ENCODE measurements around the gene CNOT1. TPM values are rescaled to one million over a fixed set of nuclear protein-coding genes. Genes with fewer than 3 reads are reported as not detected.
"Not testable (repeated sequence)": the region's sequence is repeated elsewhere in the genome, so short reads cannot be mapped to it uniquely, and the experiment has no call there.

CNOT1 gene
- total RNA-seq (2014; rRNA removed; shearing (Covaris generic)), result 68.8 and 122 TPM in 2 replicates

DNA sequence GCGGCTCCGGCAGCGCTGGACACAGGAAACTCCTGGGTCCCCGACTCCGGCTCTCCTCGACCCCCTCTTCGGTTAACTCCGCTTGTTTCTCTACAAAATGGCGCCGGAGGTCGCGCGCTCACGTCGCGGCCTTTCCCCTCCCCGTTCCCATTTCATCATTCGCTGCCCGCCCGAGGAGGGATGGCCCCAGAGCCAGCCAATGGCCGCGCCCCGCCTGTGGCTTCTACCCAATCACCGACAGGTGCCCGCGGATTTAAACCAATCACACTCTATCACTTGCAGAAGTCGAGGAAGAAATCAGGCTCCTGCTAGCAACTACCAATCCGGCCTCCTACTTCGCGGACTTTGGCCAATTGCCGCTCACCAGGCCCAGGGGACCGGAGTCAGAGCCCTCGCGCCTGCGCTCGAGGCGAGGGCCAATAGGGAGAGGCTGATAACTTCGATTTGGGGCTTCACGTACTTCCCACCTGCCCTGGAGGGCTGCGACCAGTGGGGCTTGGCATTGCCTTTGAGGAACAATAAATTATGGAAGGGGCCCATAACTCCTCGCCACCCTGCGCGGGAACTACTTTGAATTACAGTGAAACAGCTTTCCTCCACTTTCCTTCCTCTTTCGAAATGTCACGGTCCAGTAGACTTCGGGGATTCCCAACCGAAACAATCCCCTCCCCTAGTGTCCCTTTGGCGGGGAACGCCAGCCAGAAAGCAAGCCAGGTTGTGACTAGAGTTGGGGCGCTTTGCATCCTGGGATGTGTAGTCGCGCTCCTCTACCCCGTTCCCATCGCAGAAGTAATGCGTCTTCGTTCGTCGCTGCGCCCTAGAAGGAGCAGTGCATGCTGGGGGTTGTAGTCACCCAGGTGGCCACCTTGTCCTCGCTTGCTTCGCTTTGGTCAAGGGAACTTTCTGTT lies at the start of gene CNOT1:
TSS of gene CNOT1 (minus strand) at position 94 of the 908 bp plus-strand sequence. CDS start 30,489 bp downstream, outside the sequence.
- peak; percentile 99 for DNase-seq (ENCODE audit: low read depth)

- peak; percentile 49 for DNase-seq (ENCODE audit: low read depth)
Observed at GRCh38 chr16:58678716-58679115, 49.1 kb upstream of the CNOT1 start.

- no peak for DNase-seq (ENCODE audit: low read depth)
Observed at GRCh38 chr16:58678269-58678668, 48.6 kb upstream of the CNOT1 start.

DNA sequence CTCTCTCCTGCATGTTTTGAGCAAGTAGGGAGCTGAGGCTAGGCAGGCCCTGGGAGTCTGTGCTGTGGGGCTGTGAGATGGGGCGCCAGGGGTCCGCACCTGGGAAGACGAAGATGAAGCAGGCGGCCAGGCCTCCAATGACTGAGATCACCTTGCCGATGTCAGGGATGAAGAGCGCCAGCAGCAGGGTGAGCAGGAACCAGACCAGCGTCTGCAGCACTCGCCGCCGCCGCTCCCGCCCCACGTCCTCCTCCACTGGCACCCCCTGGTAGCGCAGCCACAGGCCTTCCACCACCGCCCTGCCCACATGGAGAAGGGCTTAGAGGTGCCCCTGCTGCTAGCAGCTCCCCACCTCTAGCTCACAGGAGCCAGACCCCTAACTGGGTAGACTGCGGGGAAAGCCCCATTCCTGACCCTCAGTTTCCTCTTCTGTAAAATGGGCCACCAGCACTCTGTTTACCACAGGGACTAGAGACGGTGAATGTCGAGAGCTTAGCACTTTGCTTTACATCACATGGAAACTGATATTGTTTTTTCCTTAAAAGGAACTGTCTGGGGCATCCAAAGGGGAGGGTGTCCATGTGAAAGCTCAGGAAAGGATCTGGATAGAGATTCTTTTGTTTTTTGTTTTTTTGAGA lies 41.4 kb upstream of the CNOT1 start:
- DNase-seq (ENCODE audit: low read depth), result no peak

- peak; percentile 35 for DNase-seq (ENCODE audit: low read depth)
Observed at GRCh38 chr16:58670177-58670576, 40.6 kb upstream of the CNOT1 start.

- DNase-seq (ENCODE audit: low read depth), result no peak
Observed at GRCh38 chr16:58665200-58665599, 35.6 kb upstream of the CNOT1 start.

DNA sequence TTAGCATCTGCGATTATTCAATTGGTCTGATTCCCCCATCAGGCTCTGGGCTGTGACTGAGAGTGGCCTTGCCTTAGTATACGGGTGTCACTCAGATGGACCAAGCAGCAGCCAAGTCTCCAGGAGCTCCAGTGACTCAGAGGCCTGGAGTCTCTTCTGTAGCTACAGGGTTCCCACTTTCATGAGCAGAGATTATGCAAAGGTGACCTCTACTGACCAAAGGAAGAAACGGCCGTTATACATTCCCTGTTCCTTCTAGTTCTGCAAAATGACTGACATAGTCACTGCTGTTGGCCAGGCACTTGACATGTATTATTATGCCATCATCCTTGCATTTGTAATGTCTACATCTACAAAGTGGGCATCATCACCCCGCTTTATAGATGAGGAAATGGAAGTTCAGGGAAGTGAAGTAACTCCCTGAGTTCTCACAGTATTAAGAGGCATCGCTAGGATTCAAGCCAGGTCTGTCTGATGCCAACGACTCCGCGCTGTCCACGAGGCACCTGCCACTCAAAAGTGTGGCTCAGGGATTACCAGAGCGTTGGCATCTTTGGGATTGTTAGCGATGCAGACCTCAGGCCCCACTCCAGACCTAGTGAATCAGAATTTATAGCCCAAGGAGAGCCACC lies 31.7 kb upstream of the CNOT1 start:
- peak; percentile 93 for DNase-seq (ENCODE audit: low read depth)

GRCh38 chr16:58659911-58660310 lies 30.3 kb upstream of the CNOT1 start:
- DNase-seq (ENCODE audit: low read depth), result not testable (repeated sequence)

DNA sequence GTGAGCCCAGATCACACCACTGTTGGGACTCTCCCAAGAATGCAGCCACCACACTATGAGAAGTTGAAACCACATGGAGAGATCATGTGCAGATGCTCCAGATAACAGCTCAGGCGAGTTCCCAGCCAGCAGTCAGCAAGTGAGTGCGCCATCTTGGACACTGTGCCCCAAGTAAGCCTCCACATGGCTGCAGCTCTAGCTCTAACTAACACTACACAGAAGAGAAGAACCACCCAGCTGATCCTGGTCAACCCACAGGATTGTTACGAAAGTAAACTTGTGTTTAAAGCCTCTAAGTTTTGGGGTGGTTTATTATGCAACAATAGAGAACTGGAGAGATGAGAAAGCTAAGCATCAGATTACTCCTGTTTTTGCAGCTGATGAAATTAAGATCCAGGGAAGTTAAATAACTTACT lies 29.2 kb upstream of the CNOT1 start:
- DNase-seq (ENCODE audit: low read depth), result peak; percentile 64

- no peak for DNase-seq (ENCODE audit: low read depth)
Observed at GRCh38 chr16:58656899-58657298, 27.3 kb upstream of the CNOT1 start.

GRCh38 chr16:58655215-58655596 lies 25.6 kb upstream of the CNOT1 start:
- no peak for DNase-seq (ENCODE audit: low read depth)

DNA sequence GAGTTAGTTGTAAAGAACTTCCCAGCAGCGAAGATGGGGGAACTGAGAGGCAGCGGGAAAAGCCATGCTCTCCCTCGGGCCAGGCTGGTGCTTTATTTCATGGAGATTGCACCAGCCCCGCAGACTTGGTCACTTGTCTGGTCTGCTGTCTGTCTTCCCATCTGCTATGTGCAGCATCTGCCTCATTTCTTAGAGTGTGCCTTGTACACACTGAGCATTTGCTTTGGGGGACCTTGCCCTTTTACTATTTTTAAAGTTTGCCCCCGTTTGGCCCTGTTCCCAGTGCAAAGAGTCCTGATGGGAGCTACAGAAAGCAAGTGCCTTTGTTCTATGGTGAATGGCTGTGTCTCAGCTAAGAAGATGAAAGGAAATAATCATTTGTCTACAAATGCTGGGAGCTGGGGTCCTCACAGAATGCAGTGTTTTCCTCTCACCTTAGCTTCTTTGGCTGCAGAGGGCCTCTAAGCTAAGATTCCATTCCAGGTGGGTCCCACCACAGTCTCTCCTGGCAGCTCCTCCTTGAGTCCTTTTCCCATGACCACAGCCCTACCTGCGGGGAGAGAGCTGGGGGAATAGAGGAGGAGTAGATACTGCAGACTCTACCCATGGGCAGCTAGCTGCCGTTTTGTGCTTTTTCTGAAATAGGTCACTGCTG lies 25.1 kb upstream of the CNOT1 start:
- DNase-seq (ENCODE audit: low read depth), result no peak

DNA sequence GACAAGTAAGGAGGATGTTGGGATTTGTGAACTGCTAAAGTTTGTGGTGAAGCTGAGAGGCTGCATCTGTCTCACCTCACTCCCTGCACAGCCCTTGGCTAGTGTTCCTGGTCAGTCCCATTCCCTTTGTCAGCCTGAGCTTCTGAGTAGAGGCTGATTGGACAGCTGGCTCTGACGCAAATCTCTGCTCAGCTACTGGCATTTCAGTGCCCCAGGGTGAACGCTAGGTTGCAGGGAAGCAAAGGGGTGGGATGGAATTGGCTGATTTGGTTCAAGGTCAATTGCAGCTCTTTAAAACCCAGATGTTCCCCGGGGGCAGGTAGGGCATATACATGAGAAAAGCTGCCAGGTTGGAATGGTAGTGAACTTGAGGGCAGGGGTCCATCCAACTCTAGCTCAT lies 23.1 kb upstream of the CNOT1 start:
- peak; percentile 59 for DNase-seq (ENCODE audit: low read depth)

- peak; percentile 86 for DNase-seq (ENCODE audit: low read depth)
Observed at GRCh38 chr16:58651965-58652348, 22.3 kb upstream of the CNOT1 start.

- DNase-seq (ENCODE audit: low read depth), result no peak
Observed at GRCh38 chr16:58649707-58650106, 20.1 kb upstream of the CNOT1 start.

DNA sequence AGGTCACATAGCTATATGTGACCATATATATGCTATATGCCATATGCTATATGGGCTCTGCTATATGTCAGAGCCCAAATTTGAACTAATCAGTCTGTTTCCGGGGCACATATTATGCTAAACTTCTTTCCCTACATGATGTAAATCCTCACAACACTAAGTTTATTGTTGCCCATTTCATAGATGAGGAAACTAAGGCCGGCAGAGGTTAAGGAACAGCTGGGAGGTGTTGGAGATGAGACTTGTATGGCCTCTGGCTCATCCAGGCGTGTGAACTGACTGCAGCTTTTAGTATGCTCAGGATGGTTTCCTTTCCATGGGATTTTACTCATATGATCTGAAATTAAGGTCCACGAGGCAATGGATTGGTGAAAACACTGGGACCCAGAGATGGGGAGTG lies 17.5 kb upstream of the CNOT1 start:
- DNase-seq (ENCODE audit: low read depth), result no peak

DNA sequence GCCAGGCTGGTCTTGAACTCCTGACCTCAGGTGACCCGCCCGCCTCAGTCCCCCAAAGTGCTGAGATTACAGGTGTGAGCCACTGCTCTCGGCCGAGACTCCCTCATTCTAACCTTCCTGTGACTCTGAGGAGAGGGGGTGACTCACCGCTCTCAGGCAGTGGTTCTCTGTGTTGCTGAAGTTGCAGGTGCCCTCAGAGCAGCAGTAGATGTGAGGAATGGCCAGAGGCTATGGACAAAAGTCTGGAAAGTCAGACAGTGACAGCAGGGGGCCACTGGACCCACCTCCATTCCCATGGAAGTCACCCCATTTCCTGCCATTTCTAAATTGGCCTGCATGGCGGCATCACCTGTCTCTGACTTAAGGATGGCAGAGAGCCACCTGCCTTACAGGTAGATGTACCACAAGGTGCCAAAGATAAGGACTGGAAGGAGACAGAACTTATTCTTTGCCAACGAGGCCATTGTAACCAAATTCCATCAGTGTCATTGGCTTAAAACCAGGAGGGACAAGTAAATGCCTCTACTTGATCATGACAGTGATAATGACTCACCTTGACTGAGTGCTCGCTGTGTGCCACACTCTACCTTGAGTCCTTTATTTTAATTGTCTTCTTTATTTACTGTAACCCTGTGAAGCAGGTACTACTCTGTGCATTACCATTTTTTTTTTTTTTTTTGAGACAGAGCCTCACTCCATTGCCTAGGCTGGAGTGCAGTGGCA lies 15.3 kb upstream of the CNOT1 start:
- peak; percentile 50 for DNase-seq (ENCODE audit: low read depth)

- DNase-seq (ENCODE audit: low read depth), result no peak
Observed at GRCh38 chr16:58644108-58644507, 14.5 kb upstream of the CNOT1 start.

GRCh38 chr16:58640949-58641348 lies 11.3 kb upstream of the CNOT1 start:
- DNase-seq (ENCODE audit: low read depth), result no peak

DNA sequence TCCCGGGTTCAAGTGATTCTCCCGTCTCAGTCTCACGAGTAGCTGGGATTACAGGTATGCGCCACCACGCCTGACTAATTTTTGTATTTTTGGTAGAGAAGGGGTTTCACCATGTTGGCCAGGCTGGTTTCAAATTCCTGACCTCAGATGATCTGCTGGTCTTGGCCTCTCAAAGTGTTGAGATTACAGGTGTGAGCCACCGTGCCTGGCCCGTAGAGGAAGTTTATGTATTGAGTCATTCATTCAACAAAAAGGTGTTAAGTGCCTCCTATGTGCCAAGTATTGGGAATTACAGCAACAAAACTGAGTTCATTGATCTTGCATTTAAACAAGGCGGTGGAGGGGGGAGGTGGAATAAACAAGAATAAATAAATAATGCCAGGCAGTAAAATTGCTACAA lies 10.2 kb upstream of the CNOT1 start:
- no peak for DNase-seq (ENCODE audit: low read depth)

DNA sequence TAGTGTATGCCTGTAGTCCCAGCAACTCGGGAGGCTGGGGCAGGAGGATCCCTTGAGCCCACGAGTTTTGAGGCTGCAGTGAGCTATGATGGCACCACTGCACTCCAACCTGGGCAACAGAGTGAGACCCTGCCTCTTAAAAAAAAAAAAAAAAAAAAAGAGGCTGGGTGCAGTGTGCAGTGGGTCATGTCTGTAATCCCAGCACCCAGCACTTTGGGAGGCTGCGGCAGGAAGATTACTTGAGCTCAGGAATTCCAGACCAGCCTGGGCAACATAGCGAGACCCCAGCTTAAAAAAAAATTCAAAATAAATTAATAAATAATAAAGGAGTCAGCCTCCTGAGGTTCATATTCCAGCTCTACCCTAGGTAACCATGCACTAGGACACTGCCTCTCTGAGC lies 9.6 kb upstream of the CNOT1 start:
- DNase-seq (ENCODE audit: low read depth), result no peak
